CD14-positive monocyte (primary cell): Measurements from ENCODE around the gene ARID2. TPM values are rescaled to one million over a fixed set of nuclear protein-coding genes. Genes with fewer than 3 reads are reported as not detected.
A peak's percentile ranks its signal among the peaks of the same experiment; 100 is the strongest.

Source experiments
- DNase-seq, 3 donors: peaks; one replicate each; pipeline ENCODE4 v3.0.0-alpha.2; 2011 to 2022
- H2AFZ ChIP-seq: 2 replicates; pipeline ENCODE4 v1.6.0; 2012; ENCODE audit warnings: mild to moderate bottlenecking, low read depth, low read length, inconsistent platforms; ENCODE audit not compliant: insufficient read depth, poor library complexity, severe bottlenecking
- H3K27ac ChIP-seq, 2 donors: 1 replicate in 1 of 2; 2 replicates in 1 of 2; pipeline ENCODE4 v1.5.1; 2012 to 2013; ENCODE audit warnings: low read length in 2 of 2, control low read depth in 1 of 2, inconsistent platforms in 1 of 2, low read depth in 1 of 2, mild to moderate bottlenecking in 1 of 2
- H3K27me3 ChIP-seq, 2 donors: one replicate each; pipeline versions ENCODE4 v1.6.0 to v1.6.1; 2011 to 2013; ENCODE audit warnings: low read length in 2 of 2; ENCODE audit not compliant: control insufficient read depth in 2 of 2, insufficient read depth in 2 of 2
- H3K36me3 ChIP-seq, 2 donors: replicated peaks in 1 of 2; 1 replicate in 1 of 2; 2 replicates in 1 of 2; pipeline versions ENCODE4 v1.5.1 to v1.6.1; 2012 to 2013; ENCODE audit warnings: low read length in 2 of 2, control low read depth in 1 of 2, inconsistent platforms in 1 of 2, mild to moderate bottlenecking in 1 of 2; ENCODE audit not compliant: insufficient read depth in 2 of 2, control insufficient read depth in 1 of 2
- H3K4me1 ChIP-seq, 2 donors: 1 replicate in 1 of 2; 2 replicates in 1 of 2; pipeline versions ENCODE4 v1.5.1 to v1.6.1; 2012 to 2013; ENCODE audit warnings: low read length in 2 of 2, control low read depth in 1 of 2, inconsistent platforms in 1 of 2, mild to moderate bottlenecking in 1 of 2, moderate library complexity in 1 of 2; ENCODE audit not compliant: insufficient read depth in 2 of 2, control insufficient read depth in 1 of 2
- H3K4me2 ChIP-seq: replicated peaks from 2 replicates; pipeline ENCODE3; 2012; ENCODE audit warnings: low read length, moderate library complexity, mild to moderate bottlenecking; ENCODE audit not compliant: poor library complexity, severe bottlenecking; ENCODE audit errors: extremely low read depth
- H3K4me3 ChIP-seq, 3 experiments: fragments of 200-600 bp in 1 of 3; sonication (generic) in 1 of 3; replicated peaks in 1 of 3; 1 replicate in 2 of 3; 2 replicates in 1 of 3; pipeline ENCODE4 v1.5.1; 2011 to 2013; ENCODE audit warnings: low read length in 3 of 3, mild to moderate bottlenecking in 3 of 3, control low read depth in 2 of 3, low read depth in 2 of 3, inconsistent platforms in 1 of 3, moderate library complexity in 1 of 3
- H3K79me2 ChIP-seq: 2 replicates; pipeline ENCODE4 v1.6.0; 2012; ENCODE audit warnings: mild to moderate bottlenecking, control low read depth, inconsistent platforms, low read length, moderate library complexity; ENCODE audit not compliant: insufficient read depth
- H3K9ac ChIP-seq: 2 replicates; pipeline ENCODE4 v1.6.0; 2017; ENCODE audit warnings: low read length, mild to moderate bottlenecking; ENCODE audit not compliant: insufficient read depth, poor library complexity, severe bottlenecking
- H3K9me3 ChIP-seq, 2 donors: replicated peaks in 1 of 2; 1 replicate in 1 of 2; 2 replicates in 1 of 2; pipeline versions ENCODE4 v1.5.1 to v1.6.1; 2012 to 2013; ENCODE audit warnings: low read length in 2 of 2, control low read depth in 1 of 2; ENCODE audit not compliant: control insufficient read depth in 1 of 2, insufficient read depth in 1 of 2
- H4K20me1 ChIP-seq: 2 replicates; pipeline ENCODE4 v1.6.0; 2012; ENCODE audit warnings: mild to moderate bottlenecking, low read length, control low read depth, moderate library complexity; ENCODE audit not compliant: insufficient read depth
- H3K27ac Mint-ChIP-seq, 7 donors: one replicate each; pipeline ENCODE4 v1.8.0; 2020; ENCODE audit warnings: mild to moderate bottlenecking in 7 of 7, mixed read lengths in 7 of 7, moderate library complexity in 6 of 7, inconsistent platforms in 2 of 7
- H3K27me3 Mint-ChIP-seq, 3 donors: one replicate each; pipeline ENCODE4 v1.8.0; 2021 to 2022; ENCODE audit warnings: low read depth in 3 of 3, mild to moderate bottlenecking in 3 of 3, mixed read lengths in 3 of 3, moderate library complexity in 3 of 3, inconsistent platforms in 1 of 3
- H3K36me3 Mint-ChIP-seq, 2 donors: one replicate each; pipeline ENCODE4 v1.8.0; 2020; ENCODE audit warnings: mixed read lengths in 2 of 2, inconsistent platforms in 1 of 2, mild to moderate bottlenecking in 1 of 2
- H3K4me1 Mint-ChIP-seq: one replicate; pipeline ENCODE4 v1.8.0; 2020; ENCODE audit warnings: mild to moderate bottlenecking, mixed read lengths
- H3K4me3 Mint-ChIP-seq, 2 donors: one replicate each; pipeline ENCODE4 v1.8.0; 2020; ENCODE audit warnings: mild to moderate bottlenecking in 2 of 2, mixed read lengths in 2 of 2, moderate library complexity in 1 of 2
- H3K9me3 Mint-ChIP-seq, 7 donors: one replicate each; pipeline ENCODE4 v1.8.0; 2020 to 2022; ENCODE audit warnings: mixed read lengths in 7 of 7, mild to moderate bottlenecking in 6 of 7, moderate library complexity in 6 of 7, inconsistent platforms in 2 of 7
- WGBS: methylation state at CpG from one replicate; pipeline ENCODE4 v1.1.5; 2013; ENCODE audit warnings: missing lambda C conversion rate; ENCODE audit not compliant: insufficient coverage; 5-methylcytosine and 5-hydroxymethylcytosine counted together
- intact Hi-C, 2 donors: fragments of 100-400 bp; cut with micrococcal nuclease; formaldehyde crosslinking; loops; one replicate each; pipeline versions ENCODE4 v1.15.0 to v1.15.1; 2023
- polyA plus RNA-seq, 3 donors: library from polyadenylated mRNA; depleted of rRNA in 1 of 3; unstranded in 2 of 3; stranded (reverse) in 1 of 3; fragments of 300-500 nt in 2 of 3; fragments of >200 nt in 1 of 3; fragmentation: Illumina TruSeq in 2 of 3; gene quantifications; 1 replicate in 2 of 3; 2 replicates in 1 of 3; pipeline ENCODE4 v1.2.3, GENCODE V29; 2012 to 2021
- TF ChIP-seq, protein P1 (sequence below): fragments of 200-600 bp; IDR thresholded peaks from one replicate; pipeline ENCODE4 v1.8.0; 2022; ENCODE audit warnings: antibody characterized with exemption, mild to moderate bottlenecking

Gene ARID2
- polyA plus RNA-seq, 3 donors: 3.0 to 8.0 (median 4.7) TPM

DNA sequence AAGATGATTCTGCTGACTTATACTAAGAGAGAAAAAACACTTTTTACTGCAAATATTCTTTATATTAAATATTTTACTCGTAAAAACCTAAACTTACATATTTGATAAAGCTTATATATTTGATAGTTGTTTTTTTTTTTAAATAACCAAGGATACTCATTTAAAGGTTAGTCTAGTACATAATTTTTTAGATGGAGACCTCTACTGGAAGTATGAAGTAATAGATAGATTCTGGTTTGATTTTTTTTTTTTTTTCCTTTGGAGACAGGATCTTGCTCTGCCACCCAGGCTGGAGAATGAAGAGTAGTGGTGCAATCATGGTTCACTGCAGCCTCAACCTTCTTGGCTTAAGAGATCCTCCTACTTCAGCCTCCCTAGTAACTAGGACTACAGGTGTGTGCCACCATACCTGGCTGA lies 16.4 kb downstream of the ARID2 start:
- peak in 1 of 3 donors; percentile 34 for DNase-seq
- Mint-ChIP-seq H3K27me3 (no peaks in the 10 kb centered on the region), H3K27ac (peak overlapping the region in 4 of 7 donors; percentile 27 to 81 (median 53)), H3K4me3 (no peak overlapping the region), H3K4me1 (peaks cover 8% of the 10 kb centered on the region), H3K9me3 (peaks cover 2 to 7% (median 4%) of the 10 kb centered on the region in 7 donors), H3K36me3 (peaks cover 24 to 33% of the 10 kb centered on the region in 2 donors)
- H3K9me3 ChIP-seq: no peaks in the 10 kb centered on the region
- peaks cover 65% of the 10 kb centered on the region for H4K20me1 ChIP-seq
- no CpG with 5 or more reads among the region's 1 CpG for WGBS
- no peak overlapping the region for H3K4me2 ChIP-seq
- H3K27ac ChIP-seq: no peak overlapping the region
- H3K9ac ChIP-seq: no peak overlapping the region
- intact Hi-C loops: loop anchor here in 1 of 2 donors (10.0 kb wide), 1 partner anchor 201 kb away; no protein-coding TSS in a partner anchor
- TF ChIP-seq, protein P1, sequence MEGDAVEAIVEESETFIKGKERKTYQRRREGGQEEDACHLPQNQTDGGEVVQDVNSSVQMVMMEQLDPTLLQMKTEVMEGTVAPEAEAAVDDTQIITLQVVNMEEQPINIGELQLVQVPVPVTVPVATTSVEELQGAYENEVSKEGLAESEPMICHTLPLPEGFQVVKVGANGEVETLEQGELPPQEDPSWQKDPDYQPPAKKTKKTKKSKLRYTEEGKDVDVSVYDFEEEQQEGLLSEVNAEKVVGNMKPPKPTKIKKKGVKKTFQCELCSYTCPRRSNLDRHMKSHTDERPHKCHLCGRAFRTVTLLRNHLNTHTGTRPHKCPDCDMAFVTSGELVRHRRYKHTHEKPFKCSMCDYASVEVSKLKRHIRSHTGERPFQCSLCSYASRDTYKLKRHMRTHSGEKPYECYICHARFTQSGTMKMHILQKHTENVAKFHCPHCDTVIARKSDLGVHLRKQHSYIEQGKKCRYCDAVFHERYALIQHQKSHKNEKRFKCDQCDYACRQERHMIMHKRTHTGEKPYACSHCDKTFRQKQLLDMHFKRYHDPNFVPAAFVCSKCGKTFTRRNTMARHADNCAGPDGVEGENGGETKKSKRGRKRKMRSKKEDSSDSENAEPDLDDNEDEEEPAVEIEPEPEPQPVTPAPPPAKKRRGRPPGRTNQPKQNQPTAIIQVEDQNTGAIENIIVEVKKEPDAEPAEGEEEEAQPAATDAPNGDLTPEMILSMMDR: peak; percentile 56
- no peak overlapping the region for H3K4me3 ChIP-seq
- no peaks in the 10 kb centered on the region for H3K4me1 ChIP-seq
- H3K27me3 ChIP-seq: no peaks in the 10 kb centered on the region
- peaks cover 99% of the 10 kb centered on the region for H3K79me2 ChIP-seq
- peaks cover 0 to 36% of the 10 kb centered on the region in 2 donors for H3K36me3 ChIP-seq
- no peak overlapping the region for H2AFZ ChIP-seq

DNA sequence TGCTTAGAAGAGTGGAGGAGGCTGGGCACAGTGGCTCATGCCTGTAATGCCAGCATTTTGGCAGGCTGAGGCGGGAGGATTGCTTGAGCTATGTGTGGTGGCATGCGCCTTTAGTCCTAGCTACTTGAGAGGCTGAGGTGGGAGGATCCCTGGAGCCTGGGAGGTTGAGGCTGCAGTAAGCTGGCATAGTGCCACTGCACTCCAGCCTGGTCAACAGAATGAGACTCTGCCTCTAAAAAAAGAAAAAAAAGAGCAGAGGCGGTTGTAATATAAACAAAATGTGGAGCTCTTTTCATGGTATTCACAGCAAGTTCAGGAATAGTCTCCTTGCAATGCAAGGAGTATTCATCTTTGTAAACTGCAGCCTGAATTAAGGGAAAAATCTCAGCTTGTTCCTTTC lies 27.2 kb downstream of the ARID2 start:
- TF ChIP-seq, protein P1: no peak
- peaks cover 29 to 43% of the 10 kb centered on the region in 2 donors for H3K36me3 Mint-ChIP-seq
- peaks cover 0 to 57% of the 10 kb centered on the region in 2 donors for H3K36me3 ChIP-seq
- H3K27ac ChIP-seq: no peak overlapping the region
- H3K4me1 Mint-ChIP-seq: peaks cover 6% of the 10 kb centered on the region
- no peak overlapping the region for H2AFZ ChIP-seq
- intact Hi-C loops: no loop called here
- H3K27me3 Mint-ChIP-seq: no peaks in the 10 kb centered on the region
- peaks cover 62% of the 10 kb centered on the region for H4K20me1 ChIP-seq
- no peaks in the 10 kb centered on the region for H3K9me3 Mint-ChIP-seq
- no peak for DNase-seq
- H3K79me2 ChIP-seq: peaks cover 88% of the 10 kb centered on the region
- H3K4me2 ChIP-seq: no peak overlapping the region
- no peak overlapping the region for H3K4me3 ChIP-seq
- H3K4me3 Mint-ChIP-seq: no peak overlapping the region
- H3K27me3 ChIP-seq: no peaks in the 10 kb centered on the region
- H3K9me3 ChIP-seq: no peaks in the 10 kb centered on the region
- no peak overlapping the region for H3K9ac ChIP-seq
- H3K4me1 ChIP-seq: no peaks in the 10 kb centered on the region
- H3K27ac Mint-ChIP-seq: peak overlapping the region in 2 of 7 donors; percentile 23 to 68
- 100% methylated on average over 2 of the region's 3 CpGs for WGBS
